Type B pancreatic cell (in vitro differentiated cells): ENCODE data around the gene FNBP1. TPM values are rescaled to one million over a fixed set of nuclear protein-coding genes. Genes with fewer than 3 reads are reported as not detected.
"Not testable (repeated sequence)": the region's sequence is repeated elsewhere in the genome, so short reads cannot be mapped to it uniquely, and the experiment has no call there.

ENCODE experiments used
- DNase-seq: peaks from one replicate; pipeline ENCODE4 v3.0.0; 2021; ENCODE audit warnings: mixed read lengths; ENCODE audit not compliant: unreplicated experiment; ENCODE audit errors: extremely low spot score
- H3K27ac Mint-ChIP-seq: 2 replicates; pipeline ENCODE4 v1.8.0; 2021; ENCODE audit warnings: mild to moderate bottlenecking, mixed read lengths
- H3K27me3 Mint-ChIP-seq: 2 replicates; pipeline ENCODE4 v1.8.0; 2021; ENCODE audit warnings: mixed read lengths
- H3K36me3 Mint-ChIP-seq: 2 replicates; pipeline ENCODE4 v1.8.0; 2021; ENCODE audit warnings: mixed read lengths
- H3K4me1 Mint-ChIP-seq: one replicate; pipeline ENCODE4 v1.8.0; 2021; ENCODE audit warnings: mixed read lengths; ENCODE audit not compliant: unreplicated experiment
- H3K4me3 Mint-ChIP-seq: 2 replicates; pipeline ENCODE4 v1.8.0; 2021; ENCODE audit warnings: mild to moderate bottlenecking, mixed read lengths
- H3K9me3 Mint-ChIP-seq: 2 replicates; pipeline ENCODE4 v1.8.0; 2021; ENCODE audit warnings: mixed read lengths
- CTCF ChIP-seq: fragments of 200-600 bp; sonication (generic); conservative IDR thresholded peaks from 2 replicates; pipeline ENCODE4 v1.5.0; 2021; ENCODE audit warnings: antibody characterized with exemption, mild to moderate bottlenecking
- total RNA-seq: library from RNA; stranded (reverse); gene quantifications from 2 replicates; pipeline ENCODE4 v1.2.1, GENCODE V29; 2021; ENCODE audit warnings: low replicate concordance

The FNBP1 gene
- total RNA-seq, 1 donor from 2014 or later: 38.6 TPM

- peaks cover 10% of the 10 kb centered on the region for H3K4me1 Mint-ChIP-seq
- DNase-seq: no peak
- H3K27ac Mint-ChIP-seq: peak overlapping the region; percentile 94
- H3K9me3 Mint-ChIP-seq: no peaks in the 10 kb centered on the region
- no peaks in the 10 kb centered on the region for H3K36me3 Mint-ChIP-seq
- TF ChIP-seq CTCF: no peak
- H3K4me3 Mint-ChIP-seq: peak overlapping the region; percentile 50
- no peaks in the 10 kb centered on the region for H3K27me3 Mint-ChIP-seq
Observed at GRCh38 chr9:130023144-130023787, 19.7 kb downstream of the FNBP1 start.

GRCh38 chr9:130022566-130023143 lies 20.3 kb downstream of the FNBP1 start:
- Mint-ChIP-seq H3K9me3 (no peaks in the 10 kb centered on the region), H3K27me3 (no peaks in the 10 kb centered on the region), H3K27ac (peak overlapping the region; percentile 94), H3K4me3 (no peak overlapping the region), H3K4me1 (peaks cover 10% of the 10 kb centered on the region), H3K36me3 (no peaks in the 10 kb centered on the region)
- TF ChIP-seq CTCF: no peak
- DNase-seq: no peak

GRCh38 chr9:130021842-130022241 lies 21.1 kb downstream of the FNBP1 start:
- H3K4me3 Mint-ChIP-seq, H3K4me1 Mint-ChIP-seq, H3K36me3 Mint-ChIP-seq, H3K9me3 Mint-ChIP-seq, H3K27ac Mint-ChIP-seq, DNase-seq, H3K27me3 Mint-ChIP-seq: not testable (repeated sequence)

- Mint-ChIP-seq H3K4me3 (no peak overlapping the region), H3K4me1 (peaks cover 10% of the 10 kb centered on the region), H3K27me3 (no peaks in the 10 kb centered on the region), H3K9me3 (peaks cover 3% of the 10 kb centered on the region), H3K36me3 (peaks cover 7% of the 10 kb centered on the region), H3K27ac (no peak overlapping the region)
- no peak for DNase-seq
- no peak for TF ChIP-seq CTCF
Observed at GRCh38 chr9:130021123-130021522, 21.9 kb downstream of the FNBP1 start.

GRCh38 chr9:130020618-130021017 lies 22.4 kb downstream of the FNBP1 start:
- no peak overlapping the region for H3K27ac Mint-ChIP-seq
- H3K4me1 Mint-ChIP-seq: peaks cover 10% of the 10 kb centered on the region
- TF ChIP-seq CTCF: no peak
- H3K36me3 Mint-ChIP-seq: peaks cover 7% of the 10 kb centered on the region
- H3K4me3 Mint-ChIP-seq: no peak overlapping the region
- peaks cover 3% of the 10 kb centered on the region for H3K9me3 Mint-ChIP-seq
- DNase-seq: no peak
- no peaks in the 10 kb centered on the region for H3K27me3 Mint-ChIP-seq

GRCh38 chr9:130018265-130018664 lies 24.7 kb downstream of the FNBP1 start:
- Mint-ChIP-seq H3K36me3 (peaks cover 7% of the 10 kb centered on the region), H3K27me3 (no peaks in the 10 kb centered on the region), H3K9me3 (peaks cover 3% of the 10 kb centered on the region), H3K4me1 (peaks cover 3% of the 10 kb centered on the region), H3K27ac (no peak overlapping the region), H3K4me3 (no peak overlapping the region)
- TF ChIP-seq CTCF: no peak
- DNase-seq: no peak

- not testable (repeated sequence) for H3K4me3 Mint-ChIP-seq, H3K4me1 Mint-ChIP-seq, H3K9me3 Mint-ChIP-seq, H3K36me3 Mint-ChIP-seq, H3K27ac Mint-ChIP-seq, H3K27me3 Mint-ChIP-seq, DNase-seq
Observed at GRCh38 chr9:130017510-130017909, 25.5 kb downstream of the FNBP1 start.
